Peyer's patch (tissue), 4 donors: ENCODE measurements around the gene XPO4. TPM values are rescaled to one million over a fixed set of nuclear protein-coding genes. Genes with fewer than 3 reads are reported as not detected.

Experiments
- DNase-seq, 3 donors: peaks; one replicate each; pipeline ENCODE4 v3.0.0-alpha.2; 2017 to 2019
- H3K27ac ChIP-seq, 4 donors: fragments of 200-600 bp; sonication (generic); one replicate each; pipeline ENCODE4 v1.5.1; 2016 to 2019
- H3K27me3 ChIP-seq, 2 donors: fragments of 200-600 bp; sonication (generic); one replicate each; pipeline ENCODE4 v1.5.1; 2019
- H3K36me3 ChIP-seq, 3 donors: fragments of 200-600 bp; sonication (generic); one replicate each; pipeline ENCODE4 v1.5.1; 2016 to 2019
- H3K4me1 ChIP-seq, 4 donors: fragments of 200-600 bp; sonication (generic); one replicate each; pipeline ENCODE4 v1.5.1; 2016 to 2019
- H3K4me3 ChIP-seq, 4 donors: fragments of 200-600 bp; sonication (generic); 1 replicate in 3 of 4; 2 replicates in 1 of 4; pipeline ENCODE4 v1.5.1; 2016 to 2019; ENCODE audit warnings: mild to moderate bottlenecking in 1 of 4
- H3K9me3 ChIP-seq, 4 donors: fragments of 200-600 bp; sonication (generic); one replicate each; pipeline ENCODE4 v1.5.1; 2016 to 2019; ENCODE audit warnings: mild to moderate bottlenecking in 1 of 4
- CTCF ChIP-seq, 6 experiments: fragments of 450-650 bp in 4 of 6; fragments of 200-600 bp in 2 of 6; sonication (generic) in 1 of 6; IDR thresholded peaks; one replicate each; pipeline ENCODE4 v1.5.1; 2017 to 2019; ENCODE audit warnings: antibody characterized with exemption in 6 of 6, mild to moderate bottlenecking in 3 of 6, moderate library complexity in 1 of 6
- POLR2A ChIP-seq, 2 donors: fragments of 450-650 bp; IDR thresholded peaks; one replicate each; pipeline ENCODE4 v1.5.1; 2017; ENCODE audit warnings: antibody characterized with exemption in 2 of 2, mild to moderate bottlenecking in 2 of 2, moderate library complexity in 2 of 2
- total RNA-seq, 4 donors: library from RNA; depleted of rRNA; stranded (reverse); fragments of >200 nt; gene quantifications; one replicate each; pipeline ENCODE4 v1.1.0, GENCODE V29; 2016

XPO4 gene
- total RNA-seq, 4 donors from 2014 or later = 9.5 to 26.4 (median 15.7) TPM

DNA sequence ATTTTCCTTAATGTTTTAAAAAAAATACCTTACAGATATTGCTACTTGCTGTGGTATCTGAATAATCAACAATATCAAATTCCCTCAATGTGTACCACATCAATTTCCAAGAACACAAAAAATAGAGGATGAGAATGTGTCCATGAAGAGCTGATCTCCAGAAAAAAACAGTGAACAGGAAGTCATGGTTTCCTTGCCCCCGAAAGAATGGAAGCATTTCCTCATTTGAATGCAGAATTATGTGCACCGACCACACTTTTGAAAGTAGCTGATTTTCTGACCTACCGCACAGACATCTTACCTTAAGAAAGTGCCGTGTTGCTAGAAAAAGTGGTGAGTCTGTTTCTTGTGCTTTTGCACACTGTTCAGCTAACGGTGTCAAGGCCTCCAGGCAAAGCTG lies 115.4 kb downstream of the XPO4 start:
- Histone ChIP-seq H3K4me3 (no peak overlapping the region), H3K36me3 (peaks cover 0 to 24% (median 0%) of the 10 kb centered on the region in 3 donors), H3K27ac (no peak overlapping the region), H3K9me3 (no peaks in the 10 kb centered on the region), H3K27me3 (no peaks in the 10 kb centered on the region), H3K4me1 (no peaks in the 10 kb centered on the region)
- TF ChIP-seq CTCF (IDR thresholded peaks at IDR 0.05) (no peak), POLR2A (IDR thresholded peaks at IDR 0.05) (no peak)
- DNase-seq = no peak

DNA sequence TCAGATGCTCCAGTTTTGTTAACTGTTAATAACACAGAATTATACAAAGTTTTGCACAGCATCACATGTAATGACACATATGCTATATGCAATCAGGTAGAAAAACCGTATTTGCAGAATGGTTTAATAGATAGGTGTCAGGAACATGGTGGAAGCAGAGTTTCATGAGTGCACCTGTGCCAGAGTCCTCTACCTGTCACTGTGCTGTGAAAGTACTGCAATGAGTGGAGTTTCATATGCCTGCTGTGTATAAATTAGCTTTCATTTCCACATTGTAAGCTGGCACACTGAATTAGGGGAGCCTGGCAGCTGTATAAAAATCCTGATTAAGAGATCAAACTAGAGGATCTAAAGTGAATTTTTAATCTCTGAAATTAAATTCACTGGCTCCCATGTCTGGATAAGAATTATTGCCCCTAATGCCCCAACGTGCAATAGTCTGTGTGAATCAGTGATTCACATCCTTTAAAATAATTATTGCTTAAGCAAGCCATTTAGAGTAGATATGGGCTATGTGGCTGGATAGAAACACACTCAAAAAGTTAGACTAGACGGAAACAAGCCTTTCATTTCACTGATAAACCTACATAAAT lies 120.3 kb downstream of the XPO4 start:
- Histone ChIP-seq H3K4me3 (no peak overlapping the region), H3K27me3 (no peaks in the 10 kb centered on the region), H3K36me3 (peaks cover 0 to 25% (median 0%) of the 10 kb centered on the region in 3 donors), H3K4me1 (no peaks in the 10 kb centered on the region), H3K9me3 (no peaks in the 10 kb centered on the region), H3K27ac (no peak overlapping the region)
- TF ChIP-seq POLR2A (IDR thresholded peaks at IDR 0.05) = no peak
- no peak for DNase-seq

- no peaks in the 10 kb centered on the region for H3K9me3 ChIP-seq
These were observed 122.2 kb downstream of the XPO4 start for GRCh38 chr13:20780317-20780716.

GRCh38 chr13:20779405-20779804 lies 123.1 kb downstream of the XPO4 start:
- H3K27ac ChIP-seq = no peak overlapping the region
- H3K4me3 ChIP-seq = no peak overlapping the region
- H3K9me3 ChIP-seq = no peaks in the 10 kb centered on the region
- no peaks in the 10 kb centered on the region for H3K27me3 ChIP-seq
- no peaks in the 10 kb centered on the region for H3K4me1 ChIP-seq
- no peak for TF ChIP-seq POLR2A (IDR thresholded peaks at IDR 0.05)
- TF ChIP-seq CTCF (IDR thresholded peaks at IDR 0.05) = no peak
- no peak for DNase-seq
- peaks cover 0 to 20% (median 0%) of the 10 kb centered on the region in 3 donors for H3K36me3 ChIP-seq

More at GRCh38 chr13:20780317-20780716, 122.2 kb downstream of the XPO4 start:
- no peak for DNase-seq
- Histone ChIP-seq H3K27ac (no peak overlapping the region), H3K36me3 (peaks cover 0 to 25% (median 0%) of the 10 kb centered on the region in 3 donors), H3K4me1 (no peaks in the 10 kb centered on the region), H3K27me3 (no peaks in the 10 kb centered on the region), H3K4me3 (no peak overlapping the region)
- TF ChIP-seq POLR2A (IDR thresholded peaks at IDR 0.05) = no peak
- no peak for TF ChIP-seq CTCF (IDR thresholded peaks at IDR 0.05)

DNA sequence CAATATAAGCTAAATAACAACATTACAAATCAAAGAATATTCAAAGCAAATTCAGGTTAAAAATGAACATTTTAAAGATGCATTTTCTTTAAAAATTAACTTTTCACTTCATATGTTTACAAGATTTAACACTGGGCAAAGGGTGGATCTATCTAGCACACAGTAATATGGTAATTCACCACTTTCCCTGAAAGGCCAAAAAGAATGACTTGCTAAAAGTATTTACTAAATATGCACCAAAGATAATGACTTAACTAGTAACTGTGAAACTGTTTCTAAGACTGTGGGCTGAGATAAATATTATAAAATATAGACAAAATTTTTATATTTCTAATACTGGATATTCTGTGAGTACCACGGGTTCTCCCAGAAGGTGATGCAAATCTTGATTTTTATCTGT lies 124.2 kb downstream of the XPO4 start:
- H3K9me3 ChIP-seq = no peaks in the 10 kb centered on the region
- no peaks in the 10 kb centered on the region for H3K27me3 ChIP-seq
- no peak for DNase-seq
- no peak overlapping the region for H3K27ac ChIP-seq
- H3K4me3 ChIP-seq = no peak overlapping the region
- no peak for TF ChIP-seq CTCF (IDR thresholded peaks at IDR 0.05)
- TF ChIP-seq POLR2A (IDR thresholded peaks at IDR 0.05) = no peak
- peaks cover 0 to 12% (median 0%) of the 10 kb centered on the region in 3 donors for H3K36me3 ChIP-seq
- no peaks in the 10 kb centered on the region for H3K4me1 ChIP-seq

- DNase-seq = no peak
- Histone ChIP-seq H3K36me3 (no peaks in the 10 kb centered on the region), H3K9me3 (no peaks in the 10 kb centered on the region), H3K4me3 (no peak overlapping the region), H3K27me3 (no peaks in the 10 kb centered on the region), H3K27ac (no peak overlapping the region), H3K4me1 (peaks cover 0 to 5% (median 0%) of the 10 kb centered on the region in 4 donors)
- TF ChIP-seq POLR2A (IDR thresholded peaks at IDR 0.05) = no peak
- no peak for TF ChIP-seq CTCF (IDR thresholded peaks at IDR 0.05)
These were observed 125.8 kb downstream of the XPO4 start for GRCh38 chr13:20776751-20777150.
